ENCODE measurements around the gene EMC9.

EMC9 gene, protein sequence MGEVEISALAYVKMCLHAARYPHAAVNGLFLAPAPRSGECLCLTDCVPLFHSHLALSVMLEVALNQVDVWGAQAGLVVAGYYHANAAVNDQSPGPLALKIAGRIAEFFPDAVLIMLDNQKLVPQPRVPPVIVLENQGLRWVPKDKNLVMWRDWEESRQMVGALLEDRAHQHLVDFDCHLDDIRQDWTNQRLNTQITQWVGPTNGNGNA

DNA sequence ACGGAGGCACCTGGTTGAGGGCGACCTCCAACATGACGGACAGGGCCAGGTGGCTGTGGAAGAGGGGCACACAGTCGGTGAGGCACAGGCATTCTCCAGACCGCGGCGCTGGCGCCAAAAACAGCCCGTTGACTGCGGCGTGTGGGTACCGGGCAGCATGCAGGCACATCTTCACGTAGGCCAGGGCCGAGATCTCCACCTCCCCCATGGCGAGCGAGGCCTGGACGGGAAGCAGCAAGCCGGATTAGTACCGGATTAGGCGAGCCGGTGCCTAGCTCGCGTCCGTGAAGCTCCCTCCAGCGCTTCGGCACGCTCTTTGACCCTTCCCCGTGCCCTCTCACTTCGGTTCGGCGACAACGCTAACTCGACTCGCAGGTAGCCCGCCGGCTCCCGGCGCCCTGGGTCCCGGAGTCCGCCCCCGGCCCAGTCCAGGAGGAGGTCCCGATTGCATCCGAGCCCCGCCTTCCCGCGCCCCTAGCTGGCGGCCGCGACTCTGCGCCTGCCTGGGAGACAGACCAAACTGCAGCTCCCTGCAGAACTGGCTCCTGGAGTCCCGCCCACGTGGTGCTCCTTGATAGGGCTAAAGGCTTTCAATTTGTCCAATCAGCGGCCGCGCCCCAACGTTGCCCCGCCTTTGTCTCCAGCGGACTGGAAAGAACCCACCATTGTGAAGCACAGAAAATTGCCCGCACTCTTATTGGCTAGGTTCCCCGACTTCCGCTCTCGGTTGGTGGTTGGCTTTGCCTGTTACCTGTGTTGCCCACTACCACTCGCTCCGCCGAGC lies at the start of gene EMC9:
EMC9 (minus strand) TSS at position 495 of the 784 bp plus-strand sequence; CDS start at position 208, 287 bp downstream.
- DNase-seq, result peak; percentile 99

DNA sequence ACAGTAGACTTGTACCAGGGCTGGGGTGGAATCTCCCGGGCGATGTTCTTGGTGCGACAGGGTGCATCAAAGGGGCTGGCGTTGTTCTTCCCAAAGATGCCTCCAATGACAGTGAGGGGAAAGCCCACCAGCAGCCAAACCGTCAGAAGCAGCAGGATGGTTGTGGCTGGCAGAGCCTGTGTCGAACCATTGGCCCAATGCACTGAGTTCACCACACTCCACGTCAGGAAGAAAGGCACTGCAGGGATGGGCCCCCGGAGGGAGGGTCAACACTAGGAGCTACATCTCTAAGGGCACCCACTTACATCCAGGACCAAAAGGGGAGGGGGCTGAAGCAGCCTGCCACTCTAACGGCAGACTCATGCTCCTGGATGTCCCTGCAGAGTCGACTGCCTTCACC lies 49.0 kb upstream of the EMC9 start:
- DNase-seq, result no peak

DNA sequence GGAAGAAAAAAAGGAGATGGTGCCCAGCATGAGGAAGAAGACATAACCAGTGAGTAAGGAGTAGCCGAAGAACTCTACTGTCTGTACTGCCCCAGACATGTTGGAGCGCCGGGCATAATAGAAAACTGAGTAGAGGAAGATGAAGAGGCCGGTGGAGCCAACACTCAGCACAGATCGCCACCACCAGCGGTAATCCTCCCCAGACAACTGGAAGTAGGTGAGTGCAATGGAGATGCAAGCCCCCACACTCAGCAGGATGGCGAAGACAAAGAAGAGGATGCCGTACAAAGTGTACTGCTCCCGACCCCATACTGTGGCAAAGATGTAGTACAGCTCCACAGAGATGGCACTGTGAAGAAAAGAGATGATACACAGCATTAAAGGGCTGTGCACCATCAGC lies 48.1 kb upstream of the EMC9 start:
- DNase-seq, result no peak

DNA sequence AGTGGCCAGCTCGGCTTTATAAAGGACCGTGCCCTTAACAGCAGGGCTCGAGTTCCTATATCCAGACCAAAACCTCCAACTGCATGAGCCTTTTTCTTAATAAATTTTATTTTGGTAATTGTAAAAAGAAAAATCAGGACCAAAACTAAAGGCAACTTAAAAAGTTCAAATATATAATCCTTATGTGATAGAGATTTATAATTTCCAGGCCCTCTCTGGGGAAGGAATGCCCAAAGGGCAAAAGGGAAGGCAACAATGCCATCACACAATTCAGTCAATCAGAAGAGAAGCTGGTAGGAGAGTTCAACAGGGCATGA lies 47.6 kb upstream of the EMC9 start:
- no peak for DNase-seq

DNA sequence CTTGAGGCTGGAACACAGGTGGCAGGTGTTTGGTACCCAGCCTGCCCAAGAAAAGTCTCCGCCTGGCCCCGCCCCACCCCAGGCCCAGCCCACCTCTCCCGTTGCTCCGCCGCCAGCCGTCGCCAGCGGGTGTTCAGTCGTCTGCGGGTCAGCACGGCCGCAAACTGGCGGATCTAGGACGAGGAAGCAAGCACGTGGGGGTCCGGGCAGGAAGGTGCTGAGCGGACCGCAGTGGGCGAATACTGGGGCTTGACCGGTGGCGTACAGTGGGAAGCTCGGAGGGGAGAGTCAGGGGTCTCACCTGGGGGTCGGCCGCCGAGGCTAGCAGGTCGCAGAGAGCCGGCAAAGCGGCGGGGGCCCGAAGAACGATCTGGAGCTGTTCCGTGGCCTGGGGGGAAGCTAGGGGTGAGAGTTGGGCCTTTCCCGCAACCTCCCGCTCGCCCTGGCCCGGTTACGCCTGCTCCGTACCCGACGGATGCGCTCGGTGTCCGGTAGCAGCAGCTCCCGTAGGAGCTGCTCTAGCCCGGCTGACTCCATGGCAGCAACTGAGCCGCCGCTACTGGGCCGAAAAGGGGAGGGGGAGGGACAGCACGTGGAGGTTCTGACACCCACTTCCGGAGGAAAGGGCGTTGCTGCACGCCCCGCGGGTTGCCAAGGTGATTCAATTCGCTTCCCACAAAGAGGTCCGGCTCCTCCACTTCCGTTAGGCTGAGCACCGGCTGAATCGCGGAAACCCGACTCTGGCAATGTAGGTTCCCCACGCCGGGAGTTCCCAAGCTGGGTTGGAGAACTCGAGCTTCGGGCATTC lies 47.1 kb upstream of the EMC9 start, which contains the start of gene IPO4:
IPO4 (minus strand) TSS at position 566 of the 808 bp plus-strand sequence; CDS start at position 537, 29 bp downstream.
- peak; percentile 94 for DNase-seq

DNA sequence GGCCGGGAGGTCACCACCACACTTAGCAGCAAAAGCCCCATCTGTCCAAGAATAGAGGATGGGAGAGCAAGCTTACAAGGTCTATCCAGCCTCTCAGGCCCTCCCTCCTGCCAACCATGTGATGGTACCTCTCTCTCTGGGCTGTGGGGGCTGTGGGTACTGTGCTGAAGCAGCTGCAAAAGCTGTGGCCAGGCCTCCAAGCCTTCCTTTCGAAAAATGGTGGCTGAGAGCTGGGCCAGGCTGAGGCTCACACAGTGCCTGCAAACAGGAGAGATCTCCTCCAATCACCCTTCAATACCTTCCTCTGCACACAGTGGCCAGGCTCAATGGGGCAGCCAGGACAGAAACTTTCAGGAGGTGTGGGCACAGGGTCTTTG lies 46.1 kb upstream of the EMC9 start:
- no peak for DNase-seq

DNA sequence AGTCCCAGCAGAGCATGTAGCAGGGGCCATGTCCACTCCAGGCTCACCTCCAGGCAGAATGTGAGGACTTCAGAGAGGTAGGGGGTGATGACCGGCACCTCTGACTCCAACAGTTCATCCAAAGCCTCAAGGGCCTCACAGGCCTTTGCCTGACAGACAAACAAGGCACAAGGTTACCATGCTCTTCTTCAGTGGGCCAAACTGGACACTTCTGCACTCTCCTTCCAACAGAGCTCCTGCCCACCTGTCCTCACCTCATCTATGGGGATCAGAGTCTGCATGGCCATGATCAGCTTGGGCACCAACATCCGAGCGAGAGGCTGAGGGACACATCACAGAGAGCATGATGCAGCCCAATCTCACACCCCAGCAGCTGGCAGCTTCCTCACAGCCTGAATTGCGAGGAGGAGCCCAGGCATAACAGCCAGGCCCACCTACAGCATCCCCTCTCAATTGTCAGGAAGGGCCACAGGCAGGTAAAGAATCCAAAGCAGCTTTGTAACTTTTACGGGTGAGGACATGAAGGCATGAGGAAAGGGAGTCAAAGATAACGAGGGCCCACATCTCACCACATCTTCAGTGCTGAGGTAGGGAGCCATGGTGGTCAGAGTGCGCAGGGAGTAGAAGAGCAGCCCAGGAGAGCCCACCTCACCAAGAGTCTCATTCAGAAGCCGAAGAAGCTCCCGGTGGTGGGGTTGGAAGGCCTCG lies 45.6 kb upstream of the EMC9 start:
- no peak for DNase-seq

DNA sequence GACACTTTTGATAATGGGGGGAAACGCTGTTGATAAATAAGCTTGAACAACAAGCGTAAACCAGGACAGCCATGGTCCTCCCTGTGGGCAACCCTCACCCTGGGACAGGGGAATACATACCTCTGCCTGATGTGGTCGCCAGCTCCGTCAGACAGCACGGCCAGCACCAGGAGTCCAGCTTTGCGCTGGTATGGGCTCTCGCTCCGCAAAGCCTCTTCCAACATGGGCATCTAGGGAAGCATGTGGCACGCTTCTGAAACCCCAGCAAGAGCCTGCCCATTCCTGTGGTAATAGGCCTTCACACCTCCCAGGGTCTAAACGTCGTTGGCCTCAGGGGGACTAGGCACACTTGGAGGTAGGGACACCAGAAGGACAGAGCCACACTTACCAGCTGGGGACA lies 44.4 kb upstream of the EMC9 start:
- DNase-seq, result no peak

DNA sequence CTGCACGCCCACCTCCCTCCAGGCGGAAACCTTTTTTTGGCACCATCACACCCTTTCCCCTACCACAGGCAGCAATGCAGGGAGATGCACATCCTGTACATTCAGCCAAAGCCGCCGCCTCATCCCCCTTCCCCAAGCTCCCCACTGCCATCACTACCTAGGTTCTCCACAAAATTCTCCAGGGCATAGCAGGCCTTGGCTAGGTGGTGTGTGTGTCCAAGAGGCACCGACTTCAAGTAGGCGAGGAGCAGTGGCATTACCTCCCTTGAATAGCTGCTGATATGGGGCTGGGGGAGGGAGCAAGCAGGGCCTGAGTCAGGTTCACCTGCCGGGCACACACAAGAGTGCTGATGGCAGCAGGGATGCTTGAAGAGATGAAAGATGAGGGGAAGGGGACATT lies 43.6 kb upstream of the EMC9 start:
- DNase-seq, result no peak

DNA sequence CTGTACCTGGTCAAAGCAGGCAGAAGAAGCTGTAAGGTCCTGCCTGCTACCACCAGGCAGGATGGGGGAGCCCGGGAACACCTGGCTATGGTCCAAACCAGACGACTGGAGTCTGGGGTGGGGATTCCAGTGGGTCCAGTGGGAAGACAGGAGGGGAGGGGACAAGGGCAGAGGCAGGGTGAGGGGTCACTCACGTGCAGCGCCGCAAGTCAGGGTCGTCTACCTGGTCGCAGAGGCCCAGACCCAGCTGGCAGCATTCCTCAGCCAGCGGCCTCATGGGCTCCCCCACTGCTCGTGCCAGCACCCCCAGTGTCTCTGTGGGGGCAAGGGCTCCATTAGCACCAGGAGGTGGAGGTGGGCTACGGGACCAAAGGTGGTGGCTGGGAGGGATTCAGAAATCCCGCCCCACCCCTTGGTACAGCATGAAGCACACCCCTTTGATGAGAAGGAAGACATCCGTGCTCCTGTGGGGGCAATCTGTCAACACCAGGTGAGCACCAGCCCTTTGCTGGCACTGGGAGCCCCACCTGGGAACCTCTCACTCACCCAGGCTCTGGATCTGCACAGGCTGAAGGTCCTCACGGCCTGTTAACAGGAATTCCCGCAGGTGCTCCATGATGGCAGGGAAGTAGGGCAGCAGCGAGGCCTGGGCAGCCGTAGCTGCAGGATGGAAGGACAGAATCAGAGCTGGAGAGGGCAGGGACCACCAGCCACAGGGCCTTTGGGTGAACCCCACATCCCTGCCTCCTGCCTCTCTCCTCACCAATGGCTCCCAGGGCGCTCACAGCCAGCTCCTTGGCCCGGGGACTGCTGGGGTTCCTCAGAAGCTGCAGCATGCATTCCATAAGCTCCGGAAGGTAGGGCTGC lies 42.9 kb upstream of the EMC9 start:
- no peak for DNase-seq

DNA sequence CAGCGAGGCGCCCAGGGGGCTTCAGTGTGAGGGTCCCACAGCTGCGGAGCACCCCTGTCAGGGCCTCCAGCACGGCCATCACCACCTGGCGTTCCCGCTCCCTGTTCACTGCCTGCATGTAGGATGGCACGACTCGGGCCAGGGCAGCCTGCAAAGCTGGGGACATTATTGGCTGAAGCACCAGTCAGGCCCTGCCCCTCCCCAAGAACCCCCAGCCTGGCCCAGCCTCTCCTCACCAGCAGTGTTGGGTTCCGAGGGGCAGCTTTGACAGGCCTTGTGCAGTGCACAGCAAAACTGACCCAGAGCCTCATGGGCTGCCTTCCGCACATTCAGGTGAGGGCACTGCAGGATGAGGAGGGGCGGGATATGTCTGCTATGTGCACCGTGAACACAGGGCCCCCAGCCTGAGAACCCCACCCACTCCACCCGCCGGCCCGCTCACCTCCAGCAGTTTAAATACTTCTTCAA lies 41.7 kb upstream of the EMC9 start:
- no peak for DNase-seq

DNA sequence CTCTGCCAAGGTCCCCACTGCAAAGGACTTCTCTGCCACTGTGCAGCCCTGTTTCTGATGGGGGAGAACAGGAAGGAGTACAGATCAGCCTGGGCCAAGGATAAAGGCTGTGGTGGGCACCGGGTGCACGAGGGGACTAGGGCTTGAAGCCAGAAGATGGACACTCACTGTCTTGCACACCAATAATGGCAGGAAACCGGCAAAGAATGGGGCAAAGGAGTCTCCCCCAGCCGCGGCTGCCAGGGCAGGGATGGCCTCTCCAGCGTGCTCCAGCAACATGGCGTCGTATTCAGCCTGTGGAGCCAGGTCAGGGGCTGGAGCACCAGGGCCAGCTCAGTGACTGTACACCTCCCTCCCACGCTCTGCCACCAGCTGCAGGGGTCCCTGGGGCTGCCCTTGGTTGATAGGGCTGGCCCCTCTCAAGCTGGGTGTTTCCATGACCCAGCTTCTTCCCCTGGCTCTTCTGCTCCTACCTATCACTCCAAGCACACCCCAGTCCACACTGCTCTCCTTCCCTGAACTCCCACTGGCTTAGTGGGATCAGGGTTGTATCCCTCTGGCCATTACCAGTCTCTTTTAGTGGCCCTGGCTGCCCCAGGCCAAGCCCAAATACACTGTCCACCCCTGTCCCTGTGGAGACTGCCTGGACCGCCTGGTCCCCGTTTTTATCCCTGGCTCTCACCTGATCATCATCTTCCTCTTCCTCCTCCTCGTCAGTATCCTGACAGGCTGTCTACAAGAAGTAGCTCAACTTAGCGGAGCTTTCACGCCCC lies 40.9 kb upstream of the EMC9 start:
- DNase-seq, result no peak

DNA sequence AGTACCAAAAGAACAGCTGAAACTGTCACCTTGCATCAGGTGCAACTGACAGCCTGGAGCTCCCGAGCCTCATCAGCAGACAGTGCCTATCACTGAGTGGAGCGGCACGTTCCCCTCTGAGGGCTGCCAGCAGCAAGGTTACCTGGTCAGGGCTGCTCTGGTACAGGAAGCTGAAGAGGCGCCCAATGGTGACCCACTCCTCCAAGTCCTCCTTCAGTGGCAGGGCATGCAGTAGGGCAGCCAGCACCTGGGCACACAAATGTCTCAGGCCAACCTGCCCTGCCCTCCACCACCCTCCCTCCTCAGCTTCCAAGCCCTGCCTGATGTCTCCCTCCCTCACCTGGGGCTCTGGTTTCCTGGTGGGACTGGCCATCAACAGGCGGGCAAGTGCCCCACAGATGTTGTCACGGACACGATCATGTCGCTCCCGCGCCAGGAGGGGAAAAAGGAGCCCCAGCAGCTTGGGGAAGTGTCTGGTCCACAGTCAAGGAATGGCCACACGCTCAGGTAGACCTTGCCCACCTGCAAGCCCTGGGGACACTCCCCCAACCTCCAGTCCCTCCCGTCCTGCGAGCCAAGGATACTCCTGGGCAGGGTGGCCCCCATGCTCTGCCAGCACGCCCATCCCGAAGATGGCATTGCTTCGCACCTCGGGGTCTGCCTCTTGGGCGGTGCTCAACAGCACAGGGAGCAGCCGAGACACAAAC lies 40.1 kb upstream of the EMC9 start:
- DNase-seq, result no peak

DNA sequence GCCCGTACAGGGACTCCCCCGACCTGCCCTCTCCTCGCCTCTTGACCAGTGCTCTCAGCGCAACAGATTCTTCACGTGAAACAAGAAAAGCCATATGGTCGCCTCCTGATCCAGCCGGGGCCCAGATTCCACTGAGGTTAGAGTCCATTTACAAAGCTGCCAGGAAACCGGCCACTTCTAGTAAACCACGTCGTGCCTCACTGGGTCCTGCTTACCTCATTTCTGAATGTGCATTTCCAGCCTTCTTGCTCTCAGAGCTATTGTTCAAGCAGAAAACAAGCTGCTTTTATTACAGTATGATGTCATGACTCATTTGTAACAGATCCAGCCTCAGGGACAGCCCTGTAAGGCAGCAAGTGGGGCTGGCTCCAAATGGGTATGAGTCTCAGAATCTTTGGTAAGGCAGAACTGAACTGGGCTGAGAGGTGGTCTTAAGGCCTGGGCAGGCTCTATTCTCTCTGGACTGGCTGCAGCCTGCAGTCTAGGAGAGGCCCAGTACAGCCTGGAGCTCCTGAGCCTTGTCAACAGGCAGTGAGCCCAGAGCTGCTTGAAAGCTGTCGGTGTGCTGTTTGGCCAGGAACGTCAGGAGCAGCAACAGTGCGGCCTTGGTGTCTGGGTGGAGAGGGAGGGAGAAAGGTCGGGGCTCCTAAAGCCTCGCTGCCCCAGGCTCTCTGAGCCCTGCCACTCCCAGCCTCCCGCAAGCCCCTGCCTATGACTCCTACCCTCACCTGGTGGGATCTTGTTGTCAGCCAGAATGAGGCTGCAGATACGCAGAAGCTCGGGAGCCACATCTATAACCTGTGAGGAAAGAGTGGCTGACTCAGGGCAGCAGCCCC lies 38.8 kb upstream of the EMC9 start:
- no peak for DNase-seq

DNA sequence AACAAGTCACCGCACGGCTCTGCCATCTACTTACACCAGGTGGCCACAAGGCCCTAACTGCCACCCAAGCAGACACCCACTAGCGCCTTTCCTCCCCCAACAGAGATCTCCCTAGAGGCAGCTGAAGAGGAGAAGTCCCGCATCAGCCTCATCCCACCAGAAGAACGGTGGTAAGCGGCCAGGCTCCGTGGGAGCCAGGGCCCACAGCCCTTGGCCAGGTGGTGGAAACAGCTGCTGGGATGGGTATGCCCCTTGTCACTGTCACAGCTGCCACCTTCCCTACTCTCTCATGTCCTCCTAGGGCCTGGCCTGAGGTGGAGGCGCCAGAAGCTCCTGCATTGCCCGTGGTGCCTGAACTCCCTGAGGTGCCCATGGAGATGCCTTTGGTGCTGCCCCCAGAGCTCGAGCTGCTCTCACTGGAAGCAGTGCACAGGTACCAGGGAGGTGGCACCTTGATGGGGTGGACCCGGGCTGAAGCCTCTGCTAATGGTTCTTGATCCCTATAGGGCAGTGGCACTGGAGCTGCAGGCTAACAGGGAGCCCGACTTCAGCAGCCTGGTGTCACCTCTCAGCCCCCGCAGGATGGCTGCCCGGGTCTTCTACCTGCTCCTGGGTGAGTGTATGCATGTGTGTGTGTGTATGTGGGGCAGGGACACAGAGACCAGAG lies 38.0 kb upstream of the EMC9 start:
- no peak for DNase-seq

DNA sequence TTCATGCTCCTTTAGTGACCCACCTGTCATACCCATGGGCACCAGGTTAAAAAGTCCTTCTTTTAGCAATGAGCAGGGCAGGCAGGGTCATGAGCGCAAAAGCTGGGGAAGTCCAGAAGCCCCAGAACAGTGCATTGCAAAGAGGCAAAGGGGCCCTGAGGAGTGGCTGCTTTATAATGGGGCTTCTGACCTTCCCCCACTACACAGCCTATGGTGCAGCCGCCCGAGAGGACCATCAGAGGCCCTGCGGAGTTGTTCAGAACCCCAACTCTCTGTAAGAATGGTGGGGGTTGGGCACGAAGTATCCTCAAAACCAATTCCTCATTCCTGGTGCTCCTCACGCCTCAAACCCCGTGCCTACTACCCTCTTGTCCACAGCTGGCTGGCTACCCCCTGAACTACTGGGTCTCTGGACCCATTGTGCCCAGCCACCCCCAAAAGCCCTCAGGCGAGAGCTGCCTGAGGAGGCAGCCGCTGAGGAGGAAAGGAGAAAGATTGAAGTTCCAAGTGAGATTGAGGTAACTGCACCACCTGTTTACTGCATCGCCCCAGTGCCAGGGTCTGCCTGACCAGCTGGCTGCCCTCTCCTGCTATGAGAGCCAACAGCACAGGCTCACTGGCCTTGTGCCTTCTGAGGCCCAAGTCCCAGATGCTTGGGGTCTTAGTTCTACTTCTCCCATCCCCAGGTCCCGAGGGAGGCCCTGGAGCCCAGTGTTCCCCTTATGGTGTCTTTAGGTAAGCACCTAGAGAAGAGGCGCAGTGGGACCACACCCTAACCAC lies 37.2 kb upstream of the EMC9 start:
- DNase-seq, result no peak

DNA sequence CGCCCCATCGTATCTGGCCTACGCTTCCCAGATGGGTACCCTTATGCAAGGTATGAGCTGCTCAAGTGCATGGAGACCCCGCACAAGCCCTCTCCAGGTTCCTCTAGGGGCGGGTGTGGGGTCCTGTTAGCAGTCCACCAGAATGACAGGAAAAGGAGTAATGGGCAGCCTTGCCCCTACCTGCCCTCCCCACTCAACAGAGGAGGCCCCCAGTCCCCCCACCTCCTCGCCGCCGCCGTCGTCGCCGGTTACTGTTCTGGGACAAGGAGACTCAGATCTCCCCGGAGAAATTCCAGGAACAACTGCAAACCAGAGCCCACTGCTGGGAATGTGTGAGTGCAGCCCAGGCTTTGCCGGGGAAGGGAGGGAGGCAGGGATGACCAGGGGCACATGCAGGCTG lies 36.5 kb upstream of the EMC9 start:
- no peak for DNase-seq

Data from activated CD4-positive, alpha-beta T cell treated with anti-CD3 and anti-CD28 coated beads, Interleukin-2, amount 50 U/mL, for 1 hour (primary cell).